OCI-LY1 (cell line): ENCODE measurements around the gene YWHAQ.

Source experiments
- H2AFZ ChIP-seq: fragments of 200-600 bp; sonication (generic), shearing (Covaris generic); 2 replicates; pipeline ENCODE4 v1.6.0; 2014; ENCODE audit warnings: antibody characterized with exemption, mild to moderate bottlenecking, low read length
- H3F3A ChIP-seq: fragments of 200-600 bp; sonication (generic), shearing (Covaris generic); 2 replicates; pipeline ENCODE4 v1.6.0; 2014; ENCODE audit warnings: mild to moderate bottlenecking, antibody characterized with exemption, low read length, moderate library complexity; ENCODE audit not compliant: insufficient read depth
- H3K27ac ChIP-seq: fragments of 200-600 bp; sonication (generic); 2 replicates; pipeline ENCODE4 v1.5.1; 2014; ENCODE audit warnings: low read length, mixed run types, mild to moderate bottlenecking, low read depth; ENCODE audit not compliant: poor library complexity, severe bottlenecking
- H3K27me3 ChIP-seq: fragments of 200-600 bp; sonication (generic); 2 replicates; pipeline ENCODE4 v1.6.0; 2014; ENCODE audit warnings: antibody characterized with exemption, mild to moderate bottlenecking, low read length, moderate library complexity; ENCODE audit not compliant: insufficient read depth
- H3K36me3 ChIP-seq: fragments of 200-600 bp; sonication (generic); 2 replicates; pipeline ENCODE4 v1.6.1; 2014; ENCODE audit warnings: mild to moderate bottlenecking, antibody characterized with exemption, low read length, moderate library complexity, mixed read lengths; ENCODE audit not compliant: insufficient read depth
- H3K4me1 ChIP-seq: fragments of 200-600 bp; sonication (generic); 2 replicates; pipeline ENCODE4 v1.5.1; 2014; ENCODE audit warnings: mild to moderate bottlenecking, low read length, moderate library complexity; ENCODE audit not compliant: insufficient read depth, severe bottlenecking
- H3K4me2 ChIP-seq: fragments of 200-600 bp; sonication (generic), shearing (Covaris generic); 2 replicates; pipeline ENCODE4 v1.6.1; 2014; ENCODE audit warnings: low read length
- H3K4me3 ChIP-seq: fragments of 200-600 bp; sonication (generic); 2 replicates; pipeline ENCODE4 v1.5.1; 2014; ENCODE audit warnings: low read length, low read depth, mild to moderate bottlenecking, mixed read lengths; ENCODE audit not compliant: poor library complexity, severe bottlenecking
- H3K79me2 ChIP-seq: fragments of 200-600 bp; shearing (Covaris generic); 2 replicates; pipeline ENCODE4 v1.6.1; 2016; ENCODE audit warnings: mixed run types, low read length, mixed read lengths; ENCODE audit not compliant: insufficient read depth
- H3K9ac ChIP-seq: fragments of 200-600 bp; sonication (generic), shearing (Covaris generic); 2 replicates; pipeline ENCODE4 v1.6.1; 2014; ENCODE audit warnings: mild to moderate bottlenecking, low read length, mixed read lengths
- H3K9me2 ChIP-seq: fragments of 200-600 bp; sonication (generic), shearing (Covaris generic); 2 replicates; pipeline ENCODE4 v1.6.1; 2014; ENCODE audit warnings: low read depth, mild to moderate bottlenecking, low read length, mixed read lengths
- H3K9me3 ChIP-seq: fragments of 200-600 bp; shearing (Covaris generic); 2 replicates; pipeline ENCODE4 v1.6.1; 2014; ENCODE audit warnings: low read length, mixed read lengths
- H4K20me1 ChIP-seq: fragments of 200-600 bp; sonication (generic), shearing (Covaris generic); 2 replicates; pipeline ENCODE4 v1.6.0; 2016; ENCODE audit warnings: mild to moderate bottlenecking, low read length; ENCODE audit not compliant: insufficient read depth
- EZH2 ChIP-seq: fragments of 200-600 bp; sonication (generic), shearing (Covaris generic); IDR thresholded peaks from 2 replicates; pipeline ENCODE4 v1.8.0; 2017; ENCODE audit warnings: borderline replicate concordance, mixed run types, mild to moderate bottlenecking, antibody characterized with exemption, low read length, moderate library complexity, mixed read lengths
- TF ChIP-seq, protein P1 (sequence below): fragments of 200-600 bp; sonication (generic), shearing (Covaris generic); IDR thresholded peaks from 2 replicates; pipeline ENCODE4 v1.5.1; 2017; ENCODE audit warnings: mild to moderate bottlenecking, antibody characterized with exemption, low read length, moderate library complexity, mixed read lengths

The YWHAQ gene

DNA sequence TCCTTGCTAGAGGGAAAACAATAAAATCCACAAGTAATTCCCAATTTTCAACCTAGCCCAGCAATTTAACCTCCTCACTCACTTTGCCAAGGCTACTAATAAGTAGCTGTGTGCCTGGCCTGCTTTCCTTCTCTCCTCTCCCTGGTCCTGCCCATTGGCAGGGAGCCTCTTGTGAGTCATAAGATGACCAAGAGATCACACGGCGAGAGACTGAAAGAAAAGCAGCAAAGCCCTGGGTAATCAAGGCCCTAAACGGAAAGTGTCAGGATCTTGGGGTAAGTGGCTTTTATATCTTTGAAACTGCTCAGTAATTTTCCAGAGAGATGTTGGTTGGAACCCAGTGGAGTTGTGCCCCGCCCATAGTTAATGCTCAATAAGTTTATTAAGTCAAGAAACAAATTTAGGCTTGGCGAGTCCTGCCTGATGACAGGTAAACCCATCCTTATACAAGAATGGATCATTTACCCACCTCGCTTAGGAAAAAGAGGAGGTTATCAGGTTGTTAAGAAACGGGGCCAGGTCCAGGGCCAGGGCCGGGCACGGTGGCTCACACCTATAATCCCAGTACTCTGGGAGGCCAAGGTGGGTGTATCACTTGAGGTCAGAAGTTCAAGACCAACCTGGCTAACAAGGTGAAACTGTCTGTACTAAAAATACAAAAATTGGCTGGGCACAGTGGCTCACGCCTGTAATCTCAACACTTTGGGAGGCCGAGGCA lies 65.2 kb downstream of the YWHAQ start:
- no peak overlapping the region for H2AFZ ChIP-seq
- no peaks in the 10 kb centered on the region for H3K36me3 ChIP-seq
- H3K79me2 ChIP-seq, result no peaks in the 10 kb centered on the region
- no peaks in the 10 kb centered on the region for H3K27me3 ChIP-seq
- H3K9ac ChIP-seq, result no peak overlapping the region
- H3K4me3 ChIP-seq, result no peak overlapping the region
- H3F3A ChIP-seq, result no peaks in the 10 kb centered on the region
- H4K20me1 ChIP-seq, result no peaks in the 10 kb centered on the region
- H3K9me2 ChIP-seq, result no peaks in the 10 kb centered on the region
- H3K27ac ChIP-seq, result no peak overlapping the region
- TF ChIP-seq, protein P1, sequence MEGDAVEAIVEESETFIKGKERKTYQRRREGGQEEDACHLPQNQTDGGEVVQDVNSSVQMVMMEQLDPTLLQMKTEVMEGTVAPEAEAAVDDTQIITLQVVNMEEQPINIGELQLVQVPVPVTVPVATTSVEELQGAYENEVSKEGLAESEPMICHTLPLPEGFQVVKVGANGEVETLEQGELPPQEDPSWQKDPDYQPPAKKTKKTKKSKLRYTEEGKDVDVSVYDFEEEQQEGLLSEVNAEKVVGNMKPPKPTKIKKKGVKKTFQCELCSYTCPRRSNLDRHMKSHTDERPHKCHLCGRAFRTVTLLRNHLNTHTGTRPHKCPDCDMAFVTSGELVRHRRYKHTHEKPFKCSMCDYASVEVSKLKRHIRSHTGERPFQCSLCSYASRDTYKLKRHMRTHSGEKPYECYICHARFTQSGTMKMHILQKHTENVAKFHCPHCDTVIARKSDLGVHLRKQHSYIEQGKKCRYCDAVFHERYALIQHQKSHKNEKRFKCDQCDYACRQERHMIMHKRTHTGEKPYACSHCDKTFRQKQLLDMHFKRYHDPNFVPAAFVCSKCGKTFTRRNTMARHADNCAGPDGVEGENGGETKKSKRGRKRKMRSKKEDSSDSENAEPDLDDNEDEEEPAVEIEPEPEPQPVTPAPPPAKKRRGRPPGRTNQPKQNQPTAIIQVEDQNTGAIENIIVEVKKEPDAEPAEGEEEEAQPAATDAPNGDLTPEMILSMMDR, result no peak
- no peak for TF ChIP-seq EZH2
- H3K9me3 ChIP-seq, result no peaks in the 10 kb centered on the region
- H3K4me1 ChIP-seq, result no peaks in the 10 kb centered on the region
- H3K4me2 ChIP-seq, result no peak overlapping the region

DNA sequence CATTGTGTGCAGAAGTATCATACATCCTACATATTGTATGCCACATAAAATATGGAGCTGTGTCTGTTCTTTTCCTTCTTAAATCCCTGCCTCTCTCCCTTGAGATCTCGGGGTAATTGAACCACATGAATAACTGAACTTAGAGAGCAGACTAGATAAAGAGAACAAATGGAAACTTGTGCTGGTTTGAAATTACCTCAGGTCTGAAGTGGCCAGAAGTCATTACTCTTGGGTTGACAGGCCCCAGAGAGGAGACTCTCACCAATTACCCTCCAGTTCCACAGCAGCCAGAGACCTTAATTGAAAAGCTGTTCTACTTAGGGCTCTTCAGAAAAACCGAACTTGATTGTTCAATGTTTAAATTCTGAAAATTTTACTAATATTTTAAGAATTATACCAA lies 70.2 kb downstream of the YWHAQ start:
- Histone ChIP-seq H4K20me1 (no peaks in the 10 kb centered on the region), H3K9me3 (no peaks in the 10 kb centered on the region), H3K4me1 (peaks cover 10% of the 10 kb centered on the region), H3K4me2 (no peak overlapping the region), H3K27ac (no peak overlapping the region), H3K27me3 (no peaks in the 10 kb centered on the region), H3K4me3 (no peak overlapping the region), H3K9ac (no peak overlapping the region), H3K9me2 (no peaks in the 10 kb centered on the region), H3F3A (no peaks in the 10 kb centered on the region), H3K79me2 (peaks cover 9% of the 10 kb centered on the region; the same call in 1 of the 2 replicates), H2AFZ (no peak overlapping the region), H3K36me3 (no peaks in the 10 kb centered on the region)
- TF ChIP-seq, protein P1, result no peak
- TF ChIP-seq EZH2, result no peak

DNA sequence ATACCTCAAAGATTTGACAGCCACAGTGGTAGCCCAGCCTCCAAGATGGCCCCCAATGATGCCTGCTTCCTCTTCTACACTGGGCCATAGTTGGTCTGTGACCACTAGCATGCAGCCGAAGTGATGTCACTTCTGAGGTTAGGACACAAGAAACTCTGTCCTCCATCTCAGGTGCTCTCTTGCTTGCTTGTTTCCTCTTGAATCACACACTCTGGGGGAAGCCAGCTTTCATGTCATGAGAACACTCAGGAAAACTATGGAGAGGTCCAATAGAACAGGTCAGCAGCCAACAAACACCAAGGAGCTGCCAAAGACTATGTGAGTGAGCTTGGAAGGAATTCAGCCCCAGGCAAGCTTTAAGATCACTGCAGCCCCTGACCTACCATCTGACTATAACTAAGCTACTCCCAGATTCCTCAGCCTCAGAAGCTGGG lies 71.8 kb downstream of the YWHAQ start:
- H3K4me3 ChIP-seq, result no peak overlapping the region
- H2AFZ ChIP-seq, result no peak overlapping the region
- no peaks in the 10 kb centered on the region for H3K9me3 ChIP-seq
- H4K20me1 ChIP-seq, result no peaks in the 10 kb centered on the region
- H3K9me2 ChIP-seq, result no peaks in the 10 kb centered on the region
- H3K27ac ChIP-seq, result no peak overlapping the region
- peaks cover 24% of the 10 kb centered on the region for H3K79me2 ChIP-seq
- peaks cover 17% of the 10 kb centered on the region for H3K4me1 ChIP-seq
- TF ChIP-seq EZH2, result no peak
- TF ChIP-seq, protein P1, result no peak
- no peaks in the 10 kb centered on the region for H3K27me3 ChIP-seq
- no peak overlapping the region for H3K9ac ChIP-seq
- no peaks in the 10 kb centered on the region for H3K36me3 ChIP-seq
- H3F3A ChIP-seq, result no peaks in the 10 kb centered on the region
- H3K4me2 ChIP-seq, result no peak overlapping the region
